Aorta (tissue), 5 donors: ENCODE measurements around the gene CAMK2G. TPM values are rescaled to one million over a fixed set of nuclear protein-coding genes. Genes with fewer than 3 reads are reported as not detected.
"Not testable (repeated sequence)": the region's sequence is repeated elsewhere in the genome, so short reads cannot be mapped to it uniquely, and the experiment has no call there.

Source experiments
- ATAC-seq: fragments of 200-7000 bp; cut with Tn5 transposase; one replicate; pipeline ENCODE4 v1.9.1; 2022; ENCODE audit warnings: moderate library complexity; ENCODE audit not compliant: low FRiP score
- DNase-seq, 2 donors: peaks; one replicate each; pipeline ENCODE4 v3.0.0-alpha.2; 2020
- H3K27ac ChIP-seq, 2 donors: one replicate each; pipeline ENCODE4 v1.5.1; 2013; ENCODE audit warnings: low read length in 2 of 2, mild to moderate bottlenecking in 2 of 2, moderate library complexity in 2 of 2, control low read depth in 1 of 2, inconsistent platforms in 1 of 2, low read depth in 1 of 2
- H3K27me3 ChIP-seq, 2 donors: one replicate each; pipeline ENCODE4 v1.6.1; 2013; ENCODE audit warnings: control low read depth in 1 of 2, low read length in 1 of 2, mild to moderate bottlenecking in 1 of 2, moderate library complexity in 1 of 2; ENCODE audit not compliant: insufficient read depth in 2 of 2, control insufficient read depth in 1 of 2
- H3K36me3 ChIP-seq, 2 donors: one replicate each; pipeline ENCODE4 v1.6.1; 2013; ENCODE audit warnings: control low read depth in 1 of 2, low read length in 1 of 2, mild to moderate bottlenecking in 1 of 2; ENCODE audit not compliant: insufficient read depth in 2 of 2, control insufficient read depth in 1 of 2
- H3K4me1 ChIP-seq, 2 donors: one replicate each; pipeline ENCODE4 v1.6.1; 2013; ENCODE audit warnings: low read length in 2 of 2, control low read depth in 1 of 2, mild to moderate bottlenecking in 1 of 2, moderate library complexity in 1 of 2; ENCODE audit not compliant: insufficient read depth in 2 of 2, control insufficient read depth in 1 of 2
- H3K4me3 ChIP-seq, 2 donors: one replicate each; pipeline ENCODE4 v1.5.1; 2013; ENCODE audit warnings: low read length in 2 of 2, control low read depth in 1 of 2, mild to moderate bottlenecking in 1 of 2
- H3K9me3 ChIP-seq: one replicate; pipeline ENCODE4 v1.6.1; 2013; ENCODE audit warnings: mild to moderate bottlenecking, low read length; ENCODE audit not compliant: control insufficient read depth
- WGBS, 2 donors: extraction: QIAGEN DNeasy Blood & Tissue Kit; methylation state at CpG; one replicate each; pipeline ENCODE4 v1.1.7; 2013; 5-methylcytosine and 5-hydroxymethylcytosine counted together
- intact Hi-C, 2 donors: fragments of 100-400 bp; cut with DNase I; formaldehyde crosslinking; loops; one replicate each; pipeline versions ENCODE4 v1.14.2 to v1.15.0; 2022
- polyA plus RNA-seq, 2 donors: library from polyadenylated mRNA; stranded (reverse); fragments of 200-250 nt; gene quantifications; one replicate each; pipeline ENCODE4 v1.2.3, GENCODE V29; 2013
- total RNA-seq, 2 donors: library from RNA; stranded (reverse); fragmentation: NEBNext Ultra II Directional; extraction: Animal tissue kit (Norgen Biotek cat#: 25700); gene quantifications; one replicate each; pipeline ENCODE4 v1.2.1, GENCODE V29; 2021
- donor health status: healthy with polysubstance abuse.
- donor health status: Bipolar disorder and iron deficiency.
- donor health status: DM: no; HTN: no; CAD: no.
- donor health status: DM: no; HTN: no; CAD: no.
- donor health status: DM: yes; HTN: yes; CAD: no.

The CAMK2G gene
- total and polyA plus RNA-seq, 4 donors, result 37.1 to 76.7 (median 70.8) TPM

DNA sequence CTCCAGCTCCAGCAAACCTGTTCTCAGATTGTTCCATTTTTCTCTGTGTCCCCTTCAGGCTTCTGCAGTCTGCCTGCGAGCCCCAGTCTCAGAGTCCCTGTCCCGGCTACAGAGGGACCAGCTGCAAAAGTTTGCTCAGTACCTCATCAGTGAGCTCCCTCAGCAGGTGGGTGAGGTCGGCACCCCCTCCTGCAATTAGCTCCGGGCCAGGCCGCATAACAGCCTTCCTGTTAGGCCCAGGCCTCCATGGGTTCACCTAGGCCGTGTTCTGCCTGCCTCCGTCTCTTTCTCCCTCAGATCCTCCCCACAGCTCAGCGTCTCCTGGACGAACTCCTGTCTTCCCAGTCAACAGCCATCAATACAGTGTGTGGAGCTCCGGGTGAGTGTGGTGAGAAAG lies 84.7 kb downstream of the CAMK2G start:
- WGBS, 2 donors, result 83 to 87% methylated on average over 10 of the region's 10 CpGs
- DNase-seq (peak in 1 of 2 donors; percentile 32), ATAC-seq (no peak)
- Histone ChIP-seq H3K27ac (no peak overlapping the region), H3K9me3 (no peaks in the 10 kb centered on the region), H3K4me1 (no peaks in the 10 kb centered on the region), H3K36me3 (peaks cover 0 to 22% of the 10 kb centered on the region in 2 donors), H3K4me3 (no peak overlapping the region), H3K27me3 (no peaks in the 10 kb centered on the region)
- intact Hi-C loops, result no loop called here

DNA sequence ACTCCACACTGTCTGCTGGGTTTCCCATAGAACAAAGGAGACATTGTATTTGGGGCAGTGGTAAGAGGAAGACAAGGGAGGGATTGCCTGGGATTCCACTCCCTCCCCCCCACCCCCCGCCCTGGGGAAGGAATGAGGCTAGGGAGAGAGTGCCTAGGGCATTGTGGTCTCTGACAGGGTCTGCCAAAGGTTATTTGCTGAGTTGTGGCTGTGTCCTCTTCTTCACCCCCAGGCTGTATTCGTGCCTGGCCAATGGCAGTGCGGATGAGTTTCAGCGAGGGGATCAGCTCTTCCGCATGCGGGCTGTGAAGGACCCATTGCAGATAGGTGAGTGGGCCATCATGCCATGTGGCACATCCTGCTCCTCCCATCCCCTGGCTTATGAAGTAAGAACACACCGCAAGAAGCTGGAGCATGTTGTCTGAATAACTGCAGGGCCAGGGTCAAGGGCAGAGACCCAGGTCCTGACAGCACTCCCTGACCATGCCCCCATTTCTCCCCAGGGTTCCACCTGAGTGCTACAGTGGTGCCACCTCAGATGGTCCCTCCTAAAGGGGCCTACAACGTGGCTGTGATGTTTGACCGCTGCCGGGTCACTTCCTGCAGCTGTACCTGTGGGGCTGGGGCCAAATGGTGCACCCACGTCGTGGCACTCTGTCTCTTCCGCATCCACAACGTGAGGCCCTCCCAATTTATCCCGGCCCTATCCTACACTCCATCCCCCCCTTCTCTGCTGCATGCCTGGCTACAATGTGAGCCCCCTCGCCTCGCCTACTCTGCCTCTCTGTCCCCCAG lies 85.3 kb downstream of the CAMK2G start:
- ATAC-seq (no peak), DNase-seq (peak in 1 of 2 donors; percentile 26)
- intact Hi-C loops, result no loop called here
- H3K27me3 ChIP-seq, result no peaks in the 10 kb centered on the region
- H3K36me3 ChIP-seq, result peaks cover 0 to 19% of the 10 kb centered on the region in 2 donors
- H3K4me1 ChIP-seq, result no peaks in the 10 kb centered on the region
- WGBS, 2 donors, result 85% methylated on average over 17 of the region's 17 CpGs
- H3K4me3 ChIP-seq, result no peak overlapping the region
- H3K27ac ChIP-seq, result no peak overlapping the region
- H3K9me3 ChIP-seq, result no peaks in the 10 kb centered on the region

GRCh38 chr10:73787031-73787800 lies 87.1 kb downstream of the CAMK2G start:
- ATAC-seq, H3K4me1 ChIP-seq, H3K27ac ChIP-seq, H3K9me3 ChIP-seq, intact Hi-C loops, H3K27me3 ChIP-seq, H3K4me3 ChIP-seq: not testable (repeated sequence)
- DNase-seq, result peak in 1 of 2 donors; percentile 36
- H3K36me3 ChIP-seq, result peaks cover 0 to 12% of the 10 kb centered on the region in 2 donors
- 84 to 89% methylated on average over 21 of the region's 21 CpGs for WGBS, 2 donors

DNA sequence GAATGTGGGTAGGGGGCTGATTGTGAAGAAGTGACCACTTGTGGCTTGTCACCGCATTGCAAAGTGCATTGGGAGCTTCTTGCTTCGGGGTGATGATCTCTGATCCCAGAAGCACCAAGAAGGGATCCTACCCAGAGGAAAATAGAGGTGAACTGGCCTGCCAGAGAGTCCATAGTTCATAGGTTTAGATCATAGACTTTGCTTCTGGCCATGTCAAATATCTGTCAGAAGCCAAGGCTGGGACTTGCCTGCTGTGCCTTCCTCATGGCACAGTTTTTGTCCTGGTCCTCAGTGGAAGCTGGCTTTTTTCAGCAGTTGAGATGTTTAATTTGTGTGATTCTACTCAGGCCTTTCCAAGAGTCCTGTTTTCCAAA lies 87.9 kb downstream of the CAMK2G start:
- H3K4me3 ChIP-seq, result peak overlapping the region; percentile 80 to 84
- intact Hi-C loops, result no loop called here
- H3K4me1 ChIP-seq, result no peaks in the 10 kb centered on the region
- no peaks in the 10 kb centered on the region for H3K9me3 ChIP-seq
- ATAC-seq (no peak), DNase-seq (peak in 1 of 2 donors; percentile 6)
- peaks cover 0 to 11% of the 10 kb centered on the region in 2 donors for H3K36me3 ChIP-seq
- no peaks in the 10 kb centered on the region for H3K27me3 ChIP-seq
- 0 to 2% methylated on average over 2 of the region's 2 CpGs for WGBS, 2 donors
- H3K27ac ChIP-seq, result peak overlapping the region in 1 of 2 donors; percentile 1

- Histone ChIP-seq H3K27ac (peak overlapping the region; percentile 1 to 37), H3K4me3 (peak overlapping the region; percentile 80 to 84), H3K36me3 (peaks cover 0 to 7% of the 10 kb centered on the region in 2 donors), H3K4me1 (peaks cover 0 to 4% of the 10 kb centered on the region in 2 donors), H3K9me3 (no peaks in the 10 kb centered on the region), H3K27me3 (no peaks in the 10 kb centered on the region)
- intact Hi-C loops, result no loop called here
- ATAC-seq (no peak), DNase-seq (peak in 1 of 2 donors; percentile 65)
- WGBS, 2 donors, result 1% methylated on average over 50 to 54 of the region's 54 CpGs
Observed at GRCh38 chr10:73785721-73786511, 88.4 kb downstream of the CAMK2G start.

DNA sequence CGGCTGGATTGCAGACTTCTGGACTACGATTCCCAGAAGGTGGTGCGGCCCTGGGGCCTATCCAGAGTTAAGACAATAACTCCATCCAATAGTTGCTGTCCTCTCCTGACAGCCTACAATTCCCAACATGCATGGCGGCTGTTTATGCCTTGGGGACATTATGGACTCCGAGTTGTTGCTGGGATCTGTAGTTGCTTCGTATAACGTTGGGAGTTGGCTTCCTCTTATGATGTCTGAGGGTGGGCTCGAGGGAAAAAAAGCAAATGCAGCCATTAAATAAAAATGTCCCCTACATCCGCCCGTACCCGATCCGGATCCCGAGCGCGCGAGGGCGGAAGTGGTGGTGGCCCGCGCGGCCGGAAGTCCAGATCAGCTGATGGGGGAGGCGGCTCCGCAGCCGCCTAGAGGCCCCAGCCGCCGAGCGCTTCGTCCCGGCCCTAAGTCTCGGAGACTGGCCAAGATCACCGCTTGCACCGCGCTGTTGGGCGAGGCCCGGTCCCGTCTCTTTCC lies 89.1 kb downstream of the CAMK2G start, which contains the start of gene ZSWIM8:
Gene ZSWIM8 (plus strand): TSS at position 396 of the 510 bp plus-strand sequence. CDS start 273 bp downstream, outside the sequence.
- Histone ChIP-seq H3K27me3 (no peaks in the 10 kb centered on the region), H3K9me3 (no peaks in the 10 kb centered on the region), H3K4me3 (peak within 1 kb of the TSS; percentile 80 to 84), H3K4me1 (peaks cover 0 to 4% of the 10 kb centered on the region in 2 donors), H3K27ac (peak within 1 kb of the TSS; percentile 1 to 37), H3K36me3 (peaks cover 0 to 6% of the 10 kb centered on the region in 2 donors)
- WGBS, 2 donors, result 0% methylated on average over 36 of the region's 36 CpGs
- intact Hi-C loops, result no loop called here
- peak; percentile 94 for ATAC-seq
- peak; percentile 93 to 96 for DNase-seq

DNA sequence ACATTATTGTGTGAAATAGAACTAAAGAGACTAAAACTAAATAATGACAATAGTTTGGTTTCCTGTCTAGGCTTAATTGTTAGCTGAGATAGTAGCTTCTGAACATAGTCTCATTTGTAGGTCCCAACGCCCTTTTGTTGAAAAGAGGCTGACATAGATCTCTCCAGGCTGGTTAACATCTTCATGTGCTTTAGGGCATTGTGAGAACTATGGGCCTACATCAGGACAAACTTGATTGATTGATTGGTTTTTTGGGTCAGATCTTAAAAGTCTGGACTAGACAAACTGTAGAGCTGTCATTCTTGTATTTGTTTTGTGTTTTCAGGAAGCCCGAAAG lies 91.6 kb downstream of the CAMK2G start:
- ATAC-seq (no peak), DNase-seq (no peak)
- no peak overlapping the region for H3K27ac ChIP-seq
- 52 to 53% methylated on average over 2 of the region's 2 CpGs for WGBS, 2 donors
- H3K27me3 ChIP-seq, result no peaks in the 10 kb centered on the region
- no peaks in the 10 kb centered on the region for H3K36me3 ChIP-seq
- H3K9me3 ChIP-seq, result no peaks in the 10 kb centered on the region
- peaks cover 0 to 4% of the 10 kb centered on the region in 2 donors for H3K4me1 ChIP-seq
- peak overlapping the region in 1 of 2 donors; percentile 14 for H3K4me3 ChIP-seq
- intact Hi-C loops, result no loop called here
